CD4-positive, alpha-beta T cell treated with Interleukin-12 subunit alpha and Interleukin-12 subunit beta, for 1 hour (primary cell): ENCODE measurements around the gene SLMAP.
A peak's percentile ranks its signal among the peaks of the same experiment; 100 is the strongest.
"Not testable (repeated sequence)": the region's sequence is repeated elsewhere in the genome, so short reads cannot be mapped to it uniquely, and the experiment has no call there.

Experiments
- DNase-seq: peaks from one replicate; pipeline ENCODE4 v3.0.0-alpha.2; 2020

The SLMAP gene

DNA sequence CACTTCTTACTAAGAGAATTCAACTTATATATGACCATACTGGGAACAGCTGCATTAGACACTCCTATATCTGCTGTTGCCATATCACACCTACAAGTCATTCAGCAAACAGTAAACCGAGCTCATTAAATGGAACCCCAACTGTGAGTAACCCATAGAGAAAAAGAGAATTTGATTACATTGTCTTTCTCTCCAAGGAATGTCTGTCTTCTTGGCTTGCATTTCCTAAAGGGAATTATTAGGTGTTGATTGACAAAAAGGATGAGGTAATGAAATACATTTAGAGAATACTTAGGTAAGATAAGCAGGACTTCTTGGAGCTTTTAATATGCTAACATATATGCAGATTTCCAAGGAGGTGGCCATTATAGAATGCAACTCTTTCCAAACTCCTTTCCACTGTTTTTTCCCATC lies 76.8 kb downstream of the SLMAP start:
- no peak for DNase-seq

GRCh38 chr3:57833763-57834162 lies 77.7 kb downstream of the SLMAP start:
- DNase-seq, result no peak

DNA sequence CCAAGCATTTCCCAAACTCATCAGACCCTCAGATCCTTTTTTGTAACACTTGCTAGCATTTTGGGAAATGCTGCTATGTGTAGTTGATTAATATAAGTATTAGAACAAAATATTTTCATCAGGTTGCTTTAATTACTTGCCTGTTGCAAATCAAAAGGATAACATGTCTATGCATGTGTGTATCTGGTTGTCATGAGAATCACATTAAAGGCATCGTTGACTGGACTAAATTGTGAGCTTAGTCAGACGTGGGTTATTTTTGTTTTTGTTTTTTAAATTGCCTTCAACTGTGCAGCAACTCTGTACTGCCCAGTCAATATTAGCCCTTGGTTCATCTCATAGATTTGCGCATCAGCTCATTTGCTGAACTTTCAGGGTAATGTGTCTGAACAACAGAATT lies 81.6 kb downstream of the SLMAP start:
- no peak for DNase-seq

GRCh38 chr3:57838627-57839026 lies 82.5 kb downstream of the SLMAP start:
- DNase-seq, result no peak

GRCh38 chr3:57840473-57840872 lies 84.4 kb downstream of the SLMAP start:
- DNase-seq, result no peak

- no peak for DNase-seq
These were observed 85.7 kb downstream of the SLMAP start for GRCh38 chr3:57841818-57842217.

DNA sequence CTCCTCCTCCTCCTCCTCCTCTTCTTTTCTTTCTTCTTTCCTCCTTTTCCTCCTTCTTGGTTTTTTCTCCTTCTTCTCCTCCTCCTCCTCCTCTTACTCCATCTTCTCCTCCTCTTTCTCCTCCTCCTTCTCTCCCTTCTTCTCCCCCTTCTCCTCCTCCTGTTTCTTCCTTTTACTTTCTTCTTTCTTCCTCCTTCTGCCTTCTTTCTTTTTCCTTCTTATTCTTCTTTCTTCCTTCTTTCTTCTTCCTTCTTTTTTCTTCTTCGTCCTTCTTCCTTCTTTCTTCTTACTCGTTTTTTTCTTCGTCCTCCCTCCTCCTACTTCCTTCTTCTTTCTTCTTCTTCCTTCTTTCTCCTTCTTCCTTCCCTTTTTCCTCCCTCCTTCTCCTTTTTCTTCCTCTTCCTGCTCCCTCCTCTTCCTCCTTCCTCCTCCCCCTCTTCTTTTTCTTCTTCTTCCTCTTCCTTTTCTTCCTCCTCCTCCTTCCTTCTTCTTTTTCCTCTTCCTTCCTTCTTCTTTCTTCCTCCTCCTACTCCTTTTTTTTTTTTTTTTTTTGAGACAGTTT lies 92.1 kb downstream of the SLMAP start:
- DNase-seq, result no peak

- DNase-seq, result no peak
These were observed 95.2 kb downstream of the SLMAP start for GRCh38 chr3:57851304-57851703.

- no peak for DNase-seq
These were observed 96.8 kb downstream of the SLMAP start for GRCh38 chr3:57852896-57853295.

DNA sequence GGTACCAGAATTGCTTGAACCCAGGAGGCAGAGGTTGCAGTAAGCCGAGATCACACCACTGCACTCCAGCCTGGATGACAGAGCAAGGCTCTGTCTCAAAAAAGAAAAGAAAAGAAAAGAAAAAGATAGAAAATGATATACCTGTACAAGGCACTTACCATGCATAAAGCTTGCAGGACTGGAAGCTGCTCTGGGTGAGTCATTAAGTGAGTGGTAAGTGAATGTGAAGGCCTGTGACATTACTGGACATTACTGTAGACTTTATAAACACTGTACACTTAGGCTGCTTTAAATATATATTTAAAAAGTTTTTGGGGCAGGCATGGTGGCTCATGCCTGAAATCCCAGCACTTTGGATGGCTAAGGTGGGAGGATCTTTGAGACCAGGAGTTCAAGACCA lies 99.2 kb downstream of the SLMAP start:
- DNase-seq, result no peak

GRCh38 chr3:57855943-57856342 lies 99.8 kb downstream of the SLMAP start:
- no peak for DNase-seq

DNA sequence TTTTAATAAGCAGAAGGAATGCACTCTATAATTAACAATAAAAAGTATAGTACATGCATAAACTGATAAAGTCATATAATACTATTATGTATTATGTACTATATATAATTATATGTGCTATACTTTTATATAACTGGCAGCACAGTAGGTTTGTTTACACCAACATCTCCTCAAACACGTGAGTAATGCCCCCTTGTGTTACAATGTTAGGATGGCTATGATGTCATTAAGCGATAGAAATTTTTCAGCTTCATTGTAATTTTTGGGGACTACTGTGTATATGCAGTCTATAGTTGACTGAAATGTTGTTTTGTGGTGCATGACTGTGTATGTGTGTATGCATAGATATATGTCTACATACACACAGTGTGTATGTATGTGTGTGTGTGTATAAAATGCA lies 100.6 kb downstream of the SLMAP start:
- DNase-seq, result peak; percentile 15

- no peak for DNase-seq
These were observed 106.8 kb downstream of the SLMAP start for GRCh38 chr3:57862894-57863293.

- no peak for DNase-seq
These were observed 107.3 kb downstream of the SLMAP start for GRCh38 chr3:57863380-57863779.

- DNase-seq, result no peak
These were observed 108.7 kb downstream of the SLMAP start for GRCh38 chr3:57864853-57865252.

GRCh38 chr3:57869110-57869509 lies 113.0 kb downstream of the SLMAP start:
- DNase-seq, result not testable (repeated sequence)

- DNase-seq, result no peak
These were observed 116.5 kb downstream of the SLMAP start for GRCh38 chr3:57872606-57873005.

GRCh38 chr3:57876632-57877031 lies 120.5 kb downstream of the SLMAP start:
- DNase-seq, result no peak

DNA sequence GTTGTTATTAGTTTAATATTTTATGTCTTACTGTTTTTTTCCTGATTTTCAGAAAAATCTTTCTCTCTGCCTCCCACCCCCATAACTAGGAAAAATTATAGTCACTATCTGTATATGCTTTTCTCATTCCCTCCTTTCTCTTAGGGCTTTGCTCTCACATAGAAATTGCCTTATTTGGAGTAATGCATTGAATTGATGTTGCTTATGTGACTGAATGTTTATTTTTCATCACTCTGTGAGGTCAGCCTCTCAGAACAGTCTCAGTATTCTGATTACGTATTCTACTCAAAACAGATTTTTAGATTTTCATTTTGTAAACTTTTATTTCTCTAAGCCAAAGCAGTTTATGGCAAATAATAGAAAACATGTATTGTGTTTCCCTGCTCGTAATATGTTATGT lies 121.0 kb downstream of the SLMAP start:
- DNase-seq, result no peak

GRCh38 chr3:57884436-57884835 lies 128.3 kb downstream of the SLMAP start:
- DNase-seq, result not testable (repeated sequence)

- no peak for DNase-seq
These were observed 133.7 kb downstream of the SLMAP start for GRCh38 chr3:57889807-57890206.

DNA sequence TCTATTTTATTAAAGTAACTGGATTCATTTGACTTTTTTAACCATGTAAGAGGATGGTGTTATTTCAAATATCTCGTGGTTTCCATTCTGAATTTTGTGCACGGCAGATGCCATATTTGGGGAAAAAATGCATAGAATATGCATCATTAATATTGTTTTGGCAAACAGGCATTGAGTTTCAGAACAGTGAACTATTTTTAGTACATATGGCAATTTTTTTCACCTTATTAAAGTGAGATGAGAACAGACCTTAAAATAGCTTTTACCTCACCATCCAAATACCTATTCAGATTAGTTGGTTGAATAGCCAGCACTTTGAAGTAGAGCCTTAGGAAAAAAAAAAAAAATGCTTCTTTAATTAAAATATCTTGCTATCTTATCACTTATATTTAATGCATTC lies 134.8 kb downstream of the SLMAP start:
- DNase-seq, result no peak

GRCh38 chr3:57892423-57892822 lies 136.3 kb downstream of the SLMAP start:
- DNase-seq, result no peak

- DNase-seq, result no peak
These were observed 137.0 kb downstream of the SLMAP start for GRCh38 chr3:57893156-57893555.

GRCh38 chr3:57893668-57894067 lies 137.6 kb downstream of the SLMAP start:
- DNase-seq, result no peak

- DNase-seq, result no peak
These were observed 139.9 kb downstream of the SLMAP start for GRCh38 chr3:57896031-57896430.
